NCI-H1417 treated with DMSO at 0.1 percent for 48 hours (cell line): ENCODE results near the gene SNX15.

Experiments
- DNase-seq: peaks from one replicate; lab custom pipeline; 2025; lab: John Stamatoyannopoulos, UW

SNX15 gene

GRCh38 chr11:65057526-65057925, 30.3 kb downstream of the SNX15 start:
- DNase-seq, result no peak

DNA sequence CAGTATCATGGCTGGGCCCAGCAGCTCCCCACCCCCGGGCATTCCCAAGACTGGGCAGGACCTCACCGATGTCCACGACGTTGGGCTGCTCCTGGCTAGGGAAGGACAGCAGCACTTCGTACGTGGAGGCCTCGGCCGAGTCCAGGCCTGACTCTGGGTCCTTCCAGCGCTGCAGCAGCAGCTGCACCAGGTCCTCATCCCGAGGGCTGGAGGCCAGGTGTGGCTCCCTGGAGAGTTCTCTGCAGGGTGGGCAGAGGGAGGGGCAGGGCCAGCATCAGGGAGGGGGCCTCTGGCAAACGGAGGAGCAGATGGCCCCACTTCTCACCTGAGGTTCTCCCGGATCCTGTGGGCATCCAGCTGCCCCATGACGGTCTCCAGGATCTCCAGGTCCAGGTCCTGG, 30.8 kb downstream of the SNX15 start:
- DNase-seq, result no peak

DNA sequence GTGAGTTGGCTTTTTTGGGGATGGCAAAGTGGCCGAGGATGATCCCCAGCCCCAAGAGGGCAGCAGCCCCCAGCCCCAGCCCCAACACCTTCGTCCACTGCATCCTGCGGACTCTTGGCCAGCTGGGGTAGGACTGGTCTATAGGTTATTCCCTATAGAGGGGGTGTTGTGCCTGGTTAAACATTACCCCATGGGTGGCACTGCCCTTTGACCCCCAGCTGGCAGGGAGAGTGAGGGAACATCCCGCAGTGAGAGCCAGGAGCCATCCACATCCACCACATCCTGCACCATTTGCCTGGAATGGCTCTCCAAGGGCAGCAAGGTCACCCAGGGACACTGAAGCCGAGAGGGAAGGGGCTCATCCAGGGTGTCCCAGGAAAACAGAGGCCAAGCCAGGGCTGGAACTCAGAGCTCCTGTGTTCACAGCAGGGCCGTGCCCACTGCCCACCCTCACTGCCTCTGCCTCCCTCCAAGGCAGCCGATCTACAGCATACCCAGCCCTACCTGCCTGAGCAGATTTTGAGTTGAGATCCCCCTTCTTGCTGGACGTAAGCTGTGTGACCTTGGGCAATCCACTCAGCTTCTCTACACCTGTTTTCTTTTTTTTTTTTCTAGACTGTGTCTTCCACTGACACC, 31.3 kb downstream of the SNX15 start, which contains the start of gene NAALADL1:
TSS of gene NAALADL1 (minus strand) at position 135 of the 636 bp plus-strand sequence. CDS start at position 103, 32 bp downstream.
- DNase-seq, result no peak

GRCh38 chr11:65059523-65059922, 32.3 kb downstream of the SNX15 start:
- DNase-seq, result no peak

- DNase-seq, result no peak
Measured at GRCh38 chr11:65059959-65060824, 33.0 kb downstream of the SNX15 start.

GRCh38 chr11:65060913-65061408, 33.7 kb downstream of the SNX15 start:
- DNase-seq, result no peak

GRCh38 chr11:65063532-65063931, 36.3 kb downstream of the SNX15 start:
- no peak for DNase-seq

DNA sequence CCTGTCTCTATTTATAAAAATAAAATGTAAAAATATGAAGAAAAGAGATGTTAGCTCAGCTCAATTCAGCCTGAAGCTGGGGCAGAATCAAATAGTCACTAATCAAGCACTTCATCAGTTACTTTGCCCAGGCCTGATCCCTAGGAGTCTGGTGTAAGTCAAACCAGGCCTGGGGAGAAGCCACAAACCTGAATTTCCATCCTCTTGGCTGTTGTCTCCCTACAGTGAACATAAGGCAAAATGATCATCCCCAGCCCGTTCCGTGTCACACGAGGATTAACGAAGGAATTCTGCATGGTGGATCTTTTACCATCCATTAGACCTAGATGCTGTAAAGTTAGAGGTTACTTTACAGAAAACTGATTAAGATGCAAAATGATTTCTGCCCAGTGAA, 37.6 kb downstream of the SNX15 start:
- DNase-seq, result no peak

DNA sequence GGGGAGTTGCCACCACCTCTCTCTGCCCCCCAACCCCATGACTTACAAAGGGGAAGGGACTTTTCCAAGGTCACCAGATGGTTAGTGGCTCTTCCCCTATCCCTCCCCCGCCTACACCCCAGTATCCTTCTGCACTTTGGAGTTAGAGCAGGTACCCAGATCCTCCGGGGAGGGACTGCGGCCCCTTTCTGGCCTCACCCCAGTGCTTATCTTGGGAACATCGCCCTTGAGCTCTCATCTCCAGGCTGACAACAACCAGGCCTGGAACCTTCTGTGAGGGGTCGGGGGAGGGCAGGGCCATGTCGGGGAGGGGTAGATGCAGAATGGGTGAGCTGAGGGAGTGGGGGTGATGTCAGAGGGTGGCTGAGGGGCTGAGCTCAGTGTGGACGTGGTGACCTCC, 38.6 kb downstream of the SNX15 start:
- DNase-seq, result no peak

- DNase-seq, result no peak
Measured at GRCh38 chr11:65066315-65066714, 39.1 kb downstream of the SNX15 start.

GRCh38 chr11:65066805-65067291, 39.6 kb downstream of the SNX15 start:
- peak; percentile 37 for DNase-seq

DNA sequence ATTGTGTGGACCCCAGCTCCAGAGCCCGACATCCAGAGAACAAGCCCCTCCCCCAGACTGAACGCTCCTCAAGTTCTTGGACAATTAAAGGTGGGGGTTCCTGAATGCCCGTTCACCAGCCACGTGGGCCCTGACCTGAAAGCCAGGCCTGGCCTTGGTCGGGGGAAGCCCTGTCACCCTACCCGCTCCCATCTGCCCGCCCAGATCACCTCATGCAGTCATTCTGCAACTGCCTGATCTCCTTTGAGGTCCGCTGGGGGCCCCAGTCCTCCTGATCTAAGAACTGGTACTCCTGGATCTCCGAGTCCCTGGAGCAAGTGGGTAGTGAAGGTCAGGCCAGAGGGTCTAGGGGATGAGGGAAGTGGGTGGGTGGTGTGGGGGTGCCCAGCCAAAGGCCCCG, 40.2 kb downstream of the SNX15 start:
- no peak for DNase-seq

DNA sequence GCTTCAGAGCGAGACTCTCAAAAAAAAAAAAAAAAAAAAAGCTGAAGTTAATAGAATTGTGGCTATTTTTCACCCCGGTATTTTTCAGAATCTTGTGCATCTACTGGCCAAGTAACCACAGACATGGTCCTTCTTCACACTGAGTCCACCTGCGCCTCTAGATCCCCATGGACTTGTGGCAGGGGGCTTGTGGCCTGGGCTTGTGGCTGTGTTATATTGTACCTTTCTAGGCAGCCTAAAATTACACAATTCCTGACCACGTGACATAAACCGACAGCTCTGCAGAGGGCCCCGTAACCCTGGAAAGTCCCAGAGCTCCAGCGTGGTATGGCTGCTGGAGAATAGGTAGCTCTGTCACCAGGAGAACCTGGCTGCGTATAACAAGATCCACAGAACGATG, 42.0 kb downstream of the SNX15 start:
- DNase-seq, result no peak

GRCh38 chr11:65071907-65072630, 44.8 kb downstream of the SNX15 start:
- no peak for DNase-seq

- DNase-seq, result no peak
Measured at GRCh38 chr11:65072631-65072966, 45.4 kb downstream of the SNX15 start.

GRCh38 chr11:65077451-65077850, 50.2 kb downstream of the SNX15 start:
- no peak for DNase-seq

- DNase-seq, result no peak
Measured at GRCh38 chr11:65078151-65078550, 50.9 kb downstream of the SNX15 start.

DNA sequence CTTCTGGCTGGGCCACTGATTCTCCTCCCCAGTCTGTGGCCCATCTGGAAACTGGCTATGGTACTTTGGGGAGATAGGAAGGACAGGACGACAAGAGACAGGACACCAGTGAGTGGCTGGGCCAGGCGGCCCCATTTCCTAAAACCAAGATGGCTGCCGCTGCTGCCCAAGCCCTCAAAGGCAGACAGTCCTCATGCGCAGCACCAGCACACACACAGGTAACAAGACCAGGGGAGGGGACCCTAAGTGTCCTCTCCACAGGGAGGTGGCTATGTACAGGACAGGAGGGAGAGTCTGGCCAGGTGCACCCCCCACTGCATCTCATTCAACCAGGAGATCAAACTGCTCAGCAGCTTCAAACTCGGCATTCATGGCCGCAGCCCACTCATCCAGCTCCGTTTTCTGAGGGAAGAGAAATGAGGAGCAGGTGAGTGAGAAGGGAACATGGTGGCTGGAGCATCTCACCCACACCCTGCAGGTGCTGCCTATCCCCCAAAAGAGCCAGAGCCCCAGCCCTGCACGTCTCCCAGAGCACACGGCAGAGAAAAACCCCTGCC, 51.6 kb downstream of the SNX15 start:
- no peak for DNase-seq

- no peak for DNase-seq
Measured at GRCh38 chr11:65083134-65083833, 56.0 kb downstream of the SNX15 start.

DNA sequence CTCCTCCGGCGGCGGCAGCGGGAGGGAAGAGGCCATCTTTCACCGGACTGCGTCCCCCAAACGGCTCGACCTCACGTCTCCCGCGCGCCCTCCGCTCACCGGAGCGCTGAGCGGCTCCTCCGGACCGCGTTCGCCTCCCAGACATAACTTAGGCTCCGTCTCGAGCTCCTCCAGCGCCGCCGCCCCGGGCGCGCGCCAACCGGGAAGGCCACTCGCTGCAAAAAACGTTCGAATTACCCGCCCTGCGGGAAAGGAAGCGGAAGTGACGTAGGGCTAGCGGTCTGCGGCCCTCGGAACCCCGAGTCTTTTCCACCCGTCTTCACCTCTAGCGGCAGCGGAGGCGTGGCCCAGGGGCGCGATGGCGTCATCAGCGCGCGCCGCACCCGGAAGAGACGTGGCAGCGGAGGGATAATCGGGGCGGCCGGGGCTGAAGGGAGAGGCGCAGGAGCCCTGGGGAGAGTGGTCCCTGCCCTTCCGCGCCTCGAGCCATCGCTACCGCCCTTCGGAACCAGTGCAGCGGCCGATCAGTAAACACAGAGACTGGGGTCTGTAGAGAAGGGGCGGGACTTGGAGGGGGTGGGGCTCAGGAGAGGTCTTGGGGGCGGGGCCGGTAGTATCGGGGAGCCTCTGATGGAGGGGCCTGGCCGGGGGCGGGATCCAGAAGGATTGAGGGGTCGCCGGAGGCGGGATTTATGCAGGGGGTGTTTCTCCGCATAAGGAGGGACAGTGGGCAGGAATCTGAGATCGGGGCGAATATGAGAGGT, 56.8 kb downstream of the SNX15 start, which contains the start of the genes CDCA5 and ZFPL1:
TSS of gene CDCA5 (minus strand) at position 207 of the 764 bp plus-strand sequence. CDS start at position 145, 62 bp downstream.
TSS of gene ZFPL1 (plus strand) at position 389 of the 764 bp plus-strand sequence. CDS start 477 bp downstream, outside the sequence.
- DNase-seq, result peak; percentile 82
